Osteoblast (primary cell): ENCODE data around the gene SORCS2. TPM values are rescaled to one million over a fixed set of nuclear protein-coding genes. Genes with fewer than 3 reads are reported as not detected.

ENCODE experiments used
- DNase-seq: peaks from one replicate; pipeline ENCODE4 v3.0.0; 2011; ENCODE audit warnings: low spot score, mixed read lengths; ENCODE audit not compliant: insufficient read length; ENCODE audit errors: missing footprints
- H2AFZ ChIP-seq: 2 replicates; pipeline ENCODE4 v1.6.0; 2011; ENCODE audit warnings: mild to moderate bottlenecking, low read length
- H3K27ac ChIP-seq: 2 replicates; pipeline ENCODE4 v1.5.1; 2011; ENCODE audit warnings: mild to moderate bottlenecking, low read depth, low read length, moderate library complexity
- H3K27me3 ChIP-seq: 2 replicates; pipeline ENCODE4 v1.6.0; 2012; ENCODE audit warnings: mild to moderate bottlenecking, control low read depth, inconsistent platforms, low read length, moderate library complexity; ENCODE audit not compliant: insufficient read depth
- H3K36me3 ChIP-seq: 2 replicates; pipeline ENCODE4 v1.5.1; 2011; ENCODE audit warnings: mild to moderate bottlenecking, low read length, control low read depth, moderate library complexity; ENCODE audit not compliant: insufficient read depth
- H3K4me1 ChIP-seq: 2 replicates; pipeline ENCODE4 v1.5.1; 2011; ENCODE audit warnings: mild to moderate bottlenecking, low read length, control low read depth, moderate library complexity; ENCODE audit not compliant: insufficient read depth
- H3K4me2 ChIP-seq: 2 replicates; pipeline ENCODE4 v1.6.0; 2011; ENCODE audit warnings: mild to moderate bottlenecking, low read length; ENCODE audit not compliant: insufficient read depth
- H3K4me3 ChIP-seq: fragments of 200-600 bp; sonication (generic); 3 replicates; pipeline ENCODE4 v1.5.1; 2012; ENCODE audit warnings: mild to moderate bottlenecking, low read length, inconsistent platforms; ENCODE audit not compliant: insufficient read depth
- H3K79me2 ChIP-seq: 2 replicates; pipeline ENCODE4 v1.6.0; 2012; ENCODE audit warnings: mild to moderate bottlenecking, low read length, control low read depth, inconsistent platforms; ENCODE audit not compliant: insufficient read depth
- H3K9me3 ChIP-seq: 2 replicates; pipeline ENCODE4 v1.5.1; 2011; ENCODE audit warnings: low read depth, low read length, control low read depth
- H4K20me1 ChIP-seq: 2 replicates; pipeline ENCODE4 v1.6.0; 2012; ENCODE audit warnings: mild to moderate bottlenecking, low read length, control low read depth; ENCODE audit not compliant: insufficient read depth
- CTCF ChIP-seq: IDR thresholded peaks from 2 replicates; pipeline ENCODE4 v1.5.1; 2011; ENCODE audit warnings: mild to moderate bottlenecking, low read depth, low read length, moderate library complexity; ENCODE audit errors: extremely low read depth
- total RNA-seq: library from RNA; depleted of rRNA; stranded (reverse); fragments of >200 nt; gene quantifications from 2 replicates; pipeline ENCODE4 v1.2.3, GENCODE V29; 2012

The SORCS2 gene
- total RNA-seq, 1 donor = 9.0 TPM

GRCh38 chr4:7571701-7572100 is 379.4 kb downstream of the SORCS2 start:
- Histone ChIP-seq H3K9me3 (peaks cover 13% of the 10 kb centered on the region), H3K4me2 (no peak overlapping the region), H2AFZ (no peak overlapping the region), H4K20me1 (no peaks in the 10 kb centered on the region), H3K79me2 (no peaks in the 10 kb centered on the region), H3K27ac (no peak overlapping the region), H3K4me3 (no peak overlapping the region), H3K36me3 (no peaks in the 10 kb centered on the region), H3K27me3 (peaks cover 3% of the 10 kb centered on the region), H3K4me1 (no peaks in the 10 kb centered on the region)
- DNase-seq = no peak
- TF ChIP-seq CTCF = no peak

- no peaks in the 10 kb centered on the region for H3K79me2 ChIP-seq
- no peaks in the 10 kb centered on the region for H4K20me1 ChIP-seq
- no peak overlapping the region for H3K27ac ChIP-seq
- no peaks in the 10 kb centered on the region for H3K36me3 ChIP-seq
- H3K27me3 ChIP-seq = peaks cover 3% of the 10 kb centered on the region
- H2AFZ ChIP-seq = no peak overlapping the region
- TF ChIP-seq CTCF = no peak
- DNase-seq = no peak
- no peak overlapping the region for H3K4me3 ChIP-seq
- H3K4me1 ChIP-seq = no peaks in the 10 kb centered on the region
- H3K4me2 ChIP-seq = no peak overlapping the region
- H3K9me3 ChIP-seq = peaks cover 22% of the 10 kb centered on the region
Measured at GRCh38 chr4:7572894-7573293, 380.6 kb downstream of the SORCS2 start.

GRCh38 chr4:7573576-7574091 is 381.3 kb downstream of the SORCS2 start:
- no peak overlapping the region for H2AFZ ChIP-seq
- no peaks in the 10 kb centered on the region for H3K36me3 ChIP-seq
- no peak for DNase-seq
- H3K9me3 ChIP-seq = peaks cover 27% of the 10 kb centered on the region
- TF ChIP-seq CTCF = no peak
- H3K27me3 ChIP-seq = peaks cover 3% of the 10 kb centered on the region
- H4K20me1 ChIP-seq = no peaks in the 10 kb centered on the region
- no peak overlapping the region for H3K4me2 ChIP-seq
- no peaks in the 10 kb centered on the region for H3K4me1 ChIP-seq
- no peak overlapping the region for H3K4me3 ChIP-seq
- no peaks in the 10 kb centered on the region for H3K79me2 ChIP-seq
- no peak overlapping the region for H3K27ac ChIP-seq

- no peak overlapping the region for H3K4me2 ChIP-seq
- no peak for DNase-seq
- H3K4me3 ChIP-seq = no peak overlapping the region
- no peak overlapping the region for H3K27ac ChIP-seq
- no peak overlapping the region for H2AFZ ChIP-seq
- H3K79me2 ChIP-seq = no peaks in the 10 kb centered on the region
- H3K27me3 ChIP-seq = no peaks in the 10 kb centered on the region
- no peak for TF ChIP-seq CTCF
- H3K36me3 ChIP-seq = no peaks in the 10 kb centered on the region
- no peaks in the 10 kb centered on the region for H3K4me1 ChIP-seq
- peaks cover 32% of the 10 kb centered on the region for H3K9me3 ChIP-seq
- H4K20me1 ChIP-seq = no peaks in the 10 kb centered on the region
Measured at GRCh38 chr4:7574287-7575014, 382.1 kb downstream of the SORCS2 start.
